Thyroid gland (tissue), 4 donors: ENCODE measurements around the gene PACS2. TPM values are rescaled to one million over a fixed set of nuclear protein-coding genes. Genes with fewer than 3 reads are reported as not detected.

Experiments
- DNase-seq, 2 donors: peaks; one replicate each; pipeline ENCODE4 v3.0.0-alpha.2; 2019
- H3K27ac ChIP-seq, 3 donors: fragments of 200-600 bp; sonication (generic); 1 replicate in 2 of 3; 2 replicates in 1 of 3; pipeline ENCODE4 v1.5.1; 2016 to 2019; ENCODE audit warnings: mild to moderate bottlenecking in 1 of 3, moderate library complexity in 1 of 3
- H3K27me3 ChIP-seq: fragments of 200-600 bp; sonication (generic); one replicate; pipeline ENCODE4 v1.5.1; 2019
- H3K36me3 ChIP-seq, 2 donors: fragments of 200-600 bp; sonication (generic); one replicate each; pipeline ENCODE4 v1.5.1; 2016 to 2019
- H3K4me1 ChIP-seq, 2 donors: fragments of 200-600 bp; sonication (generic); one replicate each; pipeline ENCODE4 v1.5.1; 2017 to 2019
- H3K4me3 ChIP-seq, 3 donors: fragments of 200-600 bp; sonication (generic); replicated peaks in 1 of 3; 1 replicate in 2 of 3; 2 replicates in 1 of 3; pipeline ENCODE4 v1.5.1; 2016; ENCODE audit warnings: mild to moderate bottlenecking in 1 of 3
- H3K9me3 ChIP-seq: fragments of 200-600 bp; sonication (generic); one replicate; pipeline ENCODE4 v1.5.1; 2017
- POLR2A ChIP-seq, 2 donors: fragments of 450-650 bp; IDR thresholded peaks; one replicate each; pipeline ENCODE4 v1.6.1; 2017; ENCODE audit warnings: antibody characterized with exemption in 2 of 2, mild to moderate bottlenecking in 2 of 2, moderate library complexity in 1 of 2
- WGBS, 2 donors: methylation state at CpG; one replicate each; pipeline ENCODE4 v1.1.5; 2017; 5-methylcytosine and 5-hydroxymethylcytosine counted together
- intact Hi-C: fragments of 100-400 bp; cut with DNase I; formaldehyde crosslinking; loops from one replicate; pipeline ENCODE4 v1.15.1; 2023
- total RNA-seq, 4 donors: library from RNA; depleted of rRNA; stranded (reverse); fragments of >200 nt; gene quantifications; one replicate each; pipeline ENCODE4 v1.2.3, GENCODE V29; 2016
- TF ChIP-seq, protein P1 (sequence below), 6 experiments: fragments of 200-600 bp in 3 of 6; fragments of 450-650 bp in 3 of 6; sonication (generic) in 3 of 6; IDR thresholded peaks; one replicate each; pipeline ENCODE4 v1.5.1; 2016 to 2019; ENCODE audit warnings: antibody characterized with exemption in 6 of 6, mild to moderate bottlenecking in 2 of 6, inconsistent platforms in 1 of 6, moderate library complexity in 1 of 6

PACS2 gene
- total RNA-seq, 4 donors from 2014 or later, result 54.6 to 85.2 (median 72.1) TPM

GRCh38 chr14:105411985-105412770 lies 97.6 kb downstream of the PACS2 start:
- Histone ChIP-seq H3K4me1 (peaks cover 7 to 20% of the 10 kb centered on the region in 2 donors), H3K9me3 (no peaks in the 10 kb centered on the region), H3K4me3 (no peak overlapping the region), H3K27me3 (no peaks in the 10 kb centered on the region), H3K36me3 (no peaks in the 10 kb centered on the region), H3K27ac (no peak overlapping the region)
- WGBS, 2 donors, result 73 to 76% methylated on average over 12 to 13 of the region's 17 CpGs
- intact Hi-C loops, result no loop called here
- no peak for DNase-seq
- no peak for TF ChIP-seq POLR2A (IDR thresholded peaks at IDR 0.05)
- TF ChIP-seq, protein P1, sequence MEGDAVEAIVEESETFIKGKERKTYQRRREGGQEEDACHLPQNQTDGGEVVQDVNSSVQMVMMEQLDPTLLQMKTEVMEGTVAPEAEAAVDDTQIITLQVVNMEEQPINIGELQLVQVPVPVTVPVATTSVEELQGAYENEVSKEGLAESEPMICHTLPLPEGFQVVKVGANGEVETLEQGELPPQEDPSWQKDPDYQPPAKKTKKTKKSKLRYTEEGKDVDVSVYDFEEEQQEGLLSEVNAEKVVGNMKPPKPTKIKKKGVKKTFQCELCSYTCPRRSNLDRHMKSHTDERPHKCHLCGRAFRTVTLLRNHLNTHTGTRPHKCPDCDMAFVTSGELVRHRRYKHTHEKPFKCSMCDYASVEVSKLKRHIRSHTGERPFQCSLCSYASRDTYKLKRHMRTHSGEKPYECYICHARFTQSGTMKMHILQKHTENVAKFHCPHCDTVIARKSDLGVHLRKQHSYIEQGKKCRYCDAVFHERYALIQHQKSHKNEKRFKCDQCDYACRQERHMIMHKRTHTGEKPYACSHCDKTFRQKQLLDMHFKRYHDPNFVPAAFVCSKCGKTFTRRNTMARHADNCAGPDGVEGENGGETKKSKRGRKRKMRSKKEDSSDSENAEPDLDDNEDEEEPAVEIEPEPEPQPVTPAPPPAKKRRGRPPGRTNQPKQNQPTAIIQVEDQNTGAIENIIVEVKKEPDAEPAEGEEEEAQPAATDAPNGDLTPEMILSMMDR (IDR thresholded peaks at IDR 0.05), result no peak

GRCh38 chr14:105412771-105413543 lies 98.4 kb downstream of the PACS2 start:
- intact Hi-C loops, result no loop called here
- no peaks in the 10 kb centered on the region for H3K27me3 ChIP-seq
- TF ChIP-seq, protein P1 (IDR thresholded peaks at IDR 0.05), result no peak
- TF ChIP-seq POLR2A (IDR thresholded peaks at IDR 0.05), result no peak
- H3K9me3 ChIP-seq, result no peaks in the 10 kb centered on the region
- no peak for DNase-seq
- 70 to 71% methylated on average over 8 of the region's 8 CpGs for WGBS, 2 donors
- no peak overlapping the region for H3K4me3 ChIP-seq
- no peak overlapping the region for H3K27ac ChIP-seq
- no peaks in the 10 kb centered on the region for H3K36me3 ChIP-seq
- H3K4me1 ChIP-seq, result peaks cover 7 to 20% of the 10 kb centered on the region in 2 donors

- H3K9me3 ChIP-seq, result no peaks in the 10 kb centered on the region
- no peak for DNase-seq
- no peaks in the 10 kb centered on the region for H3K27me3 ChIP-seq
- WGBS, 2 donors, result 90 to 95% methylated on average over 2 of the region's 2 CpGs
- TF ChIP-seq POLR2A (IDR thresholded peaks at IDR 0.05), result no peak
- TF ChIP-seq, protein P1 (IDR thresholded peaks at IDR 0.05), result no peak
- H3K36me3 ChIP-seq, result no peaks in the 10 kb centered on the region
- H3K4me1 ChIP-seq, result peaks cover 7 to 21% of the 10 kb centered on the region in 2 donors
- intact Hi-C loops, result no loop called here
- H3K27ac ChIP-seq, result no peak overlapping the region
- H3K4me3 ChIP-seq, result no peak overlapping the region
Observed at GRCh38 chr14:105413544-105413886, 99.0 kb downstream of the PACS2 start.

- WGBS, 2 donors, result 16% methylated on average over 56 to 57 of the region's 79 CpGs
- H3K9me3 ChIP-seq, result no peaks in the 10 kb centered on the region
- DNase-seq, result peak; percentile 66 to 68
- H3K27ac ChIP-seq, result peak overlapping the region in 1 of 3 donors; percentile 26
- TF ChIP-seq, protein P1 (IDR thresholded peaks at IDR 0.05), result peak in 4 of 6 experiments; percentile 66 to 84 (median 68)
- TF ChIP-seq POLR2A (IDR thresholded peaks at IDR 0.05), result no peak
- no peaks in the 10 kb centered on the region for H3K36me3 ChIP-seq
- peak overlapping the region in 1 of 3 donors; percentile 34 for H3K4me3 ChIP-seq
- intact Hi-C loops, result no loop called here
- no peaks in the 10 kb centered on the region for H3K27me3 ChIP-seq
- H3K4me1 ChIP-seq, result peaks cover 16 to 30% of the 10 kb centered on the region in 2 donors
Observed at GRCh38 chr14:105414456-105415371, 100.2 kb downstream of the PACS2 start.
